ENCODE results near the gene STAT1.

- TF ChIP-seq CTCF (IDR thresholded peaks at IDR 0.05; ENCODE audit: low read length) (no peak), EZH2 (IDR thresholded peaks at IDR 0.05; ENCODE audit: borderline replicate concordance, low read length) (no peak)
Measured at GRCh38 chr2:191020742-191021381, 6.9 kb upstream of the STAT1 start.

All from OCI-LY1 (cell line).